D721Med (cell line): Measurements from ENCODE around the gene KLK5.
"Not testable (repeated sequence)": the region's sequence is repeated elsewhere in the genome, so short reads cannot be mapped to it uniquely, and the experiment has no call there.

ENCODE experiments used
- DNase-seq: peaks from one replicate; pipeline ENCODE4 v3.0.0; 2011; ENCODE audit warnings: low spot score; ENCODE audit not compliant: insufficient read length
- FAIRE-seq: peaks from 2 replicates; lab custom pipeline; 2011; peaks lifted over from hg19 to GRCh38; lab: Jason Lieb, UNC
- CTCF ChIP-seq: IDR thresholded peaks from 2 replicates; pipeline ENCODE4 v1.5.1; 2012; ENCODE audit warnings: mild to moderate bottlenecking, control low read depth; ENCODE audit not compliant: insufficient read depth; ENCODE audit errors: missing control alignments

Gene KLK5

GRCh38 chr19:50899569-50899968 lies 53.3 kb downstream of the KLK5 start:
- no peak for FAIRE-seq
- no peak for DNase-seq

GRCh38 chr19:50898018-50898417 lies 54.8 kb downstream of the KLK5 start:
- FAIRE-seq = no peak
- TF ChIP-seq CTCF = no peak
- no peak for DNase-seq

More at GRCh38 chr19:50899569-50899968, 53.3 kb downstream of the KLK5 start:
- no peak for TF ChIP-seq CTCF

- TF ChIP-seq CTCF = no peak
- DNase-seq (no peak), FAIRE-seq (no peak)
These were observed 55.2 kb downstream of the KLK5 start for GRCh38 chr19:50897612-50898011.

- no peak for DNase-seq
- FAIRE-seq = no peak
- TF ChIP-seq CTCF = no peak
These were observed 55.6 kb downstream of the KLK5 start for GRCh38 chr19:50897191-50897607.

GRCh38 chr19:50896591-50897190 lies 56.1 kb downstream of the KLK5 start:
- no peak for FAIRE-seq
- no peak for TF ChIP-seq CTCF
- DNase-seq = no peak

GRCh38 chr19:50896089-50896590 lies 56.7 kb downstream of the KLK5 start:
- DNase-seq, FAIRE-seq: not testable (repeated sequence)

GRCh38 chr19:50894478-50895356 lies 58.1 kb downstream of the KLK5 start:
- DNase-seq = no peak
- no peak for TF ChIP-seq CTCF
- no peak for FAIRE-seq
